ENCODE results near the gene CPSF2. TPM values are rescaled to one million over a fixed set of nuclear protein-coding genes. Genes with fewer than 3 reads are reported as not detected.

The CPSF2 gene
- total RNA-seq, 1 donor from 2014 or later, result 80.3 TPM

DNA sequence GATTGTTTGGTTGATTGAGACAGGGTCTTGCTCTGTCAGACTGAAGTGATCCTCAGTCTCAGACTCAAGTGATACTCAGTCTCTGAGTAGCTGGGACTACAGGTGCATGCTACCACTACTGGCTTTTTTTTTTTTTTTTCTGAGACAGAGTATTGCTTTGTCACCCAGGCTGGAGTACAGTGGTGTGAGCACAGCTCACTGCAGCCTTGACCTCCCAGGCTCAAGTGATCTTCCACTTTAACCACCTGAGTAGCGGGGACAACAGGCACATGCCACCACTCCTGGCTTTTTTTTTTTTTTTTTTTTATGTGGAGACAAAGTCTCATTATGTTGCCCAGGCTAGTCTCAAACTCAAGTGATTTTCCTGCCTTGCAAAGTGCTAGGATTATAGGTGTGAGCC is 31.8 kb downstream of the CPSF2 start:
- TF ChIP-seq, protein P1, sequence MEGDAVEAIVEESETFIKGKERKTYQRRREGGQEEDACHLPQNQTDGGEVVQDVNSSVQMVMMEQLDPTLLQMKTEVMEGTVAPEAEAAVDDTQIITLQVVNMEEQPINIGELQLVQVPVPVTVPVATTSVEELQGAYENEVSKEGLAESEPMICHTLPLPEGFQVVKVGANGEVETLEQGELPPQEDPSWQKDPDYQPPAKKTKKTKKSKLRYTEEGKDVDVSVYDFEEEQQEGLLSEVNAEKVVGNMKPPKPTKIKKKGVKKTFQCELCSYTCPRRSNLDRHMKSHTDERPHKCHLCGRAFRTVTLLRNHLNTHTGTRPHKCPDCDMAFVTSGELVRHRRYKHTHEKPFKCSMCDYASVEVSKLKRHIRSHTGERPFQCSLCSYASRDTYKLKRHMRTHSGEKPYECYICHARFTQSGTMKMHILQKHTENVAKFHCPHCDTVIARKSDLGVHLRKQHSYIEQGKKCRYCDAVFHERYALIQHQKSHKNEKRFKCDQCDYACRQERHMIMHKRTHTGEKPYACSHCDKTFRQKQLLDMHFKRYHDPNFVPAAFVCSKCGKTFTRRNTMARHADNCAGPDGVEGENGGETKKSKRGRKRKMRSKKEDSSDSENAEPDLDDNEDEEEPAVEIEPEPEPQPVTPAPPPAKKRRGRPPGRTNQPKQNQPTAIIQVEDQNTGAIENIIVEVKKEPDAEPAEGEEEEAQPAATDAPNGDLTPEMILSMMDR (IDR thresholded peaks at IDR 0.05; ENCODE audit: unreplicated experiment), result no peak
- H3K27ac Mint-ChIP-seq (ENCODE audit: unreplicated experiment), result no peak overlapping the region
- DNase-seq (ENCODE audit: low spot score), result no peak
- no peaks in the 10 kb centered on the region for H3K27me3 Mint-ChIP-seq (ENCODE audit: unreplicated experiment)
- no peaks in the 10 kb centered on the region for H3K9me3 Mint-ChIP-seq (ENCODE audit: unreplicated experiment)
- peaks cover 18% of the 10 kb centered on the region for H3K36me3 Mint-ChIP-seq (ENCODE audit: low read depth, unreplicated experiment)
- H3K4me1 Mint-ChIP-seq (ENCODE audit: unreplicated experiment), result peaks cover 5% of the 10 kb centered on the region
- no peak overlapping the region for H3K4me3 Mint-ChIP-seq (ENCODE audit: unreplicated experiment)

DNA sequence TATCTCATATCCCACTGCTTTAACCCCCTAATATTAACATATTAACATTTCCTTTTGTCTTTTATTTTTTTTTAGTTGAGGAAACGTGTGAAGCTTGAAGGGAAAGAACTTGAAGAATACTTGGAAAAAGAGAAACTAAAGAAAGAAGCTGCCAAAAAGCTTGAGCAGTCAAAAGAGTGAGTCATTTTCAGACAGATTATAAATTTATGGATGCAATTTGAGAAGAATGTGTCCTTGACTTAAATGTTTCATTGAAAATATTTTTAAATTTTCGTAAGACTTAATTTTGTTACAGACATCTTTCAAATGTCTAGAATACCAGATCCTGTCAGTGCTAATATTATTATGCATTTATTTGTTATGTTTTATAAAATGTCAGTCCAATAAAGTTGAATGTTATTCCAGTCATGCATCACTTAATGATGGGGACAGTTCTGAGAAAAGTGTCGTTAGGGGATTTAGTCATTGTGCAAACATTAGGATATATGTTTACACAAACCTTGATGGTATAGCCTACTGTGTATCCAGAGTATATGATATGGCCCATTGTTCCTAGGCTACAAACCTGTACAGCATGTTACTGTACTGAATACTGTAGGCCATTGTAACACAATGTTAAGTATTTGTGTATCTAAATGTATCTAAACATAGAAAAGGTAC is 32.6 kb downstream of the CPSF2 start:
- TF ChIP-seq, protein P1 (IDR thresholded peaks at IDR 0.05; ENCODE audit: unreplicated experiment), result no peak
- Mint-ChIP-seq H3K4me1 (ENCODE audit: unreplicated experiment) (peaks cover 5% of the 10 kb centered on the region), H3K4me3 (ENCODE audit: unreplicated experiment) (no peak overlapping the region), H3K9me3 (ENCODE audit: unreplicated experiment) (no peaks in the 10 kb centered on the region), H3K27ac (ENCODE audit: unreplicated experiment) (no peak overlapping the region), H3K36me3 (ENCODE audit: low read depth, unreplicated experiment) (peaks cover 20% of the 10 kb centered on the region), H3K27me3 (ENCODE audit: unreplicated experiment) (no peaks in the 10 kb centered on the region)
- no peak for DNase-seq (ENCODE audit: low spot score)

DNA sequence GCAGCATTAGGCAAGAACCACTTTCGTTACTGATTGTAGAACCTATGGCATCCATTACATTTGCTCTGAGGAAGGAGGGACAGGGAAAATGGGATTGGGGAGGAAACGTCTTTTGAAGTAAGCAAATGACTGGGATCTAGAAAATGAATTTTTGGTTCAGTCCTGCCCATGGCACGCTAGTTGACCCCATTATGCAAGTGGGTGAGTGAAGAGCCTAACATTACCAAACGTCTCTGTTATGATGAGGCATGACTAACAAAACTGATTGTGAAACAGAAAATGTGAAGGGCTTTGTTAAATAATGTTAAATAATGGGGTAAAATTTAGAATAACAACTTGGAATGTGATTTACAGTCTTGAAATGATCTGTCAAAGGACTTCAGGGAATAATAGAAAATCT is 38.9 kb downstream of the CPSF2 start:
- peaks cover 51% of the 10 kb centered on the region for H3K36me3 Mint-ChIP-seq (ENCODE audit: low read depth, unreplicated experiment)
- TF ChIP-seq, protein P1 (IDR thresholded peaks at IDR 0.05; ENCODE audit: unreplicated experiment), result no peak

DNA sequence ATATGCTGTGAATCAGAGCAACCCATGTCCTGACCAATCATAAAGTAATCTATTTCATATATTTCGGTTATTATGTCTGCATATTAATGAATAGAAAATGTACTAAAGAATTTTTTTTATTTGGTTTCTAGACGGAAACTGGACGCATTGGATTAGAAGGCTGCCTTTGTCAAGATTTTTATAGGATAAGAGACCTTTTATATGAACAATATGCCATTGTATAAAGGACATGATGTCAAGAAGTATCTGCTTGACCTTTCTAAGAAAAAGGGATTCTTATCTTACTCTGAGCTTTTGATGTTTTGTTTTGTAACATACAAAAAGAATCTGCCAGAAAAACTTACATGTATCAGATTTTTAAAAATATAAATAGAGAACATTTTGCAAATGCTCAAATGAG is 39.8 kb downstream of the CPSF2 start:
- Mint-ChIP-seq H3K4me1 (ENCODE audit: unreplicated experiment) (peaks cover 5% of the 10 kb centered on the region), H3K9me3 (ENCODE audit: unreplicated experiment) (no peaks in the 10 kb centered on the region), H3K4me3 (ENCODE audit: unreplicated experiment) (no peak overlapping the region), H3K27me3 (ENCODE audit: unreplicated experiment) (no peaks in the 10 kb centered on the region), H3K36me3 (ENCODE audit: low read depth, unreplicated experiment) (peaks cover 54% of the 10 kb centered on the region), H3K27ac (ENCODE audit: unreplicated experiment) (no peak overlapping the region)
- no peak for DNase-seq (ENCODE audit: low spot score)
- TF ChIP-seq, protein P1 (IDR thresholded peaks at IDR 0.05; ENCODE audit: unreplicated experiment), result no peak

More for the DNA sequence above, 38.9 kb downstream of the CPSF2 start:
- Mint-ChIP-seq H3K27me3 (ENCODE audit: unreplicated experiment) (no peaks in the 10 kb centered on the region), H3K4me1 (ENCODE audit: unreplicated experiment) (peaks cover 5% of the 10 kb centered on the region), H3K9me3 (ENCODE audit: unreplicated experiment) (no peaks in the 10 kb centered on the region), H3K27ac (ENCODE audit: unreplicated experiment) (no peak overlapping the region), H3K4me3 (ENCODE audit: unreplicated experiment) (no peak overlapping the region)
- no peak for DNase-seq (ENCODE audit: low spot score)

DNA sequence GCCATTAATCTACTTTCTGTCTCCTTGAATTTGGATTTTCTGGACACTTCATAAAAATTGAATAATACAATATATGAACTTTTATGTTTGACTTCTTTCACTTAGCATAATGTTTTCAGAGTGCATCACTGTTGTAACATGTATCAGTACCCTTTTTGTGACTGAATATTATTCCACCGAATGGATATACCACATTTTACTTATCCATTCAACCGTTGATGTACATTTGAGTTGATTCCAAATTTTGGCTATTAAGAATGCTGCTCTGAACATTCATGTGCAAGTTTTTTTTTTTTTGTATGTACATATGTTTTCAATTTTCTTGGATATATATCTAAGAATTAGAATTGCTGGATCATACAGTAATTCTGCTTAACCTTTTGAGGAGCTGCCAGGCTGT is 43.2 kb downstream of the CPSF2 start:
- no peak for DNase-seq (ENCODE audit: low spot score)
- H3K9me3 Mint-ChIP-seq (ENCODE audit: unreplicated experiment), result no peaks in the 10 kb centered on the region
- H3K27ac Mint-ChIP-seq (ENCODE audit: unreplicated experiment), result no peak overlapping the region
- H3K4me3 Mint-ChIP-seq (ENCODE audit: unreplicated experiment), result peak overlapping the region; percentile 18
- no peaks in the 10 kb centered on the region for H3K4me1 Mint-ChIP-seq (ENCODE audit: unreplicated experiment)
- TF ChIP-seq, protein P1 (IDR thresholded peaks at IDR 0.05; ENCODE audit: unreplicated experiment), result no peak
- H3K36me3 Mint-ChIP-seq (ENCODE audit: low read depth, unreplicated experiment), result peaks cover 43% of the 10 kb centered on the region
- no peaks in the 10 kb centered on the region for H3K27me3 Mint-ChIP-seq (ENCODE audit: unreplicated experiment)

Measured in endothelial cell (in vitro differentiated cells).